Measurements from ENCODE around the gene CDC7.

Gene CDC7

GRCh38 chr1:91490501-91490900 lies 10.2 kb upstream of the CDC7 start:
- no peak for DNase-seq (ENCODE audit: low read depth)
- H3K4me3 ChIP-seq (replicated peaks; ENCODE audit: low read depth, low read length), result no peak overlapping the region
- no peak for TF ChIP-seq CTCF (IDR thresholded peaks at IDR 0.05; ENCODE audit: low read length, missing control alignments)

- no peak overlapping the region for H3K4me3 ChIP-seq (replicated peaks; ENCODE audit: low read depth, low read length)
- TF ChIP-seq CTCF (IDR thresholded peaks at IDR 0.05; ENCODE audit: low read length, missing control alignments), result no peak
- DNase-seq (ENCODE audit: low read depth), result no peak
These were observed 2.6 kb upstream of the CDC7 start for GRCh38 chr1:91498035-91498434.

GRCh38 chr1:91498498-91499245 lies 2.0 kb upstream of the CDC7 start:
- no peak for TF ChIP-seq CTCF (IDR thresholded peaks at IDR 0.05; ENCODE audit: low read length, missing control alignments)
- no peak for DNase-seq (ENCODE audit: low read depth)

GRCh38 chr1:91499346-91499745 lies 1.3 kb upstream of the CDC7 start:
- DNase-seq (ENCODE audit: low read depth), result no peak
- H3K4me3 ChIP-seq (replicated peaks; ENCODE audit: low read depth, low read length), result no peak overlapping the region
- TF ChIP-seq CTCF (IDR thresholded peaks at IDR 0.05; ENCODE audit: low read length, missing control alignments), result no peak

More at GRCh38 chr1:91498498-91499245, 2.0 kb upstream of the CDC7 start:
- H3K4me3 ChIP-seq (replicated peaks; ENCODE audit: low read depth, low read length), result no peak overlapping the region

- no peak for DNase-seq (ENCODE audit: low read depth)
- no peak for TF ChIP-seq CTCF (IDR thresholded peaks at IDR 0.05; ENCODE audit: low read length, missing control alignments)
- H3K4me3 ChIP-seq (replicated peaks; ENCODE audit: low read depth, low read length), result peak overlapping the region; percentile 85
These were observed 521 bp upstream of the CDC7 start for GRCh38 chr1:91499904-91500755.

GRCh38 chr1:91501523-91501851 lies 836 bp downstream of the CDC7 start:
- TF ChIP-seq CTCF (IDR thresholded peaks at IDR 0.05; ENCODE audit: low read length, missing control alignments), result no peak
- peak overlapping the region; percentile 85 for H3K4me3 ChIP-seq (replicated peaks; ENCODE audit: low read depth, low read length)
- peak; percentile 51 for DNase-seq (ENCODE audit: low read depth)
